NCI-H774 (cell line): Measurements from ENCODE around the gene GDF10.

Experiments used
- DNase-seq: peaks from one replicate; lab custom pipeline; 2025; lab: John Stamatoyannopoulos, UW

The GDF10 gene

GRCh38 chr10:47315421-47315820 lies 15.4 kb downstream of the GDF10 start:
- DNase-seq: no peak

- no peak for DNase-seq
These were observed 16.1 kb downstream of the GDF10 start for GRCh38 chr10:47316131-47316530.

GRCh38 chr10:47317251-47317650 lies 17.3 kb downstream of the GDF10 start:
- DNase-seq: no peak

- DNase-seq: no peak
These were observed 18.7 kb downstream of the GDF10 start for GRCh38 chr10:47318706-47319105.

- DNase-seq: no peak
These were observed 19.8 kb downstream of the GDF10 start for GRCh38 chr10:47319784-47320183.

- DNase-seq: no peak
These were observed 20.8 kb downstream of the GDF10 start for GRCh38 chr10:47320812-47321211.

- DNase-seq: no peak
These were observed 21.7 kb downstream of the GDF10 start for GRCh38 chr10:47321521-47322195.

GRCh38 chr10:47322300-47323061 lies 22.5 kb downstream of the GDF10 start, which contains the start of gene GDF2:
GDF2 (plus strand) TSS chr10:47322454; CDS start chr10:47322669, 215 bp downstream.
- DNase-seq: no peak

GRCh38 chr10:47323087-47323486 lies 23.1 kb downstream of the GDF10 start:
- no peak for DNase-seq

GRCh38 chr10:47323636-47324296 lies 23.8 kb downstream of the GDF10 start:
- DNase-seq: no peak

GRCh38 chr10:47325303-47326291 lies 25.6 kb downstream of the GDF10 start:
- DNase-seq: no peak

- DNase-seq: no peak
These were observed 26.4 kb downstream of the GDF10 start for GRCh38 chr10:47326306-47326926.

GRCh38 chr10:47326927-47327330 lies 26.9 kb downstream of the GDF10 start:
- DNase-seq: no peak

- no peak for DNase-seq
These were observed 29.9 kb downstream of the GDF10 start for GRCh38 chr10:47329855-47330254.

GRCh38 chr10:47330366-47330765 lies 30.4 kb downstream of the GDF10 start:
- no peak for DNase-seq

GRCh38 chr10:47330804-47331203 lies 30.8 kb downstream of the GDF10 start:
- DNase-seq: no peak

- no peak for DNase-seq
These were observed 31.5 kb downstream of the GDF10 start for GRCh38 chr10:47331491-47331890.

GRCh38 chr10:47331954-47332353 lies 32.0 kb downstream of the GDF10 start:
- no peak for DNase-seq

GRCh38 chr10:47332371-47332770 lies 32.4 kb downstream of the GDF10 start:
- no peak for DNase-seq

GRCh38 chr10:47332946-47333345 lies 32.9 kb downstream of the GDF10 start:
- DNase-seq: no peak

GRCh38 chr10:47333532-47333931 lies 33.5 kb downstream of the GDF10 start:
- DNase-seq: no peak
